Upper lobe of left lung (tissue), 6 donors: ENCODE data around the gene FUT9. TPM values are rescaled to one million over a fixed set of nuclear protein-coding genes. Genes with fewer than 3 reads are reported as not detected.
A peak's percentile ranks its signal among the peaks of the same experiment; 100 is the strongest.
"Not testable (repeated sequence)": the region's sequence is repeated elsewhere in the genome, so short reads cannot be mapped to it uniquely, and the experiment has no call there.

Experiments
- ATAC-seq, 2 donors: fragments of 200-7000 bp; cut with Tn5 transposase; one replicate each; pipeline ENCODE4 v1.9.1; 2022; ENCODE audit warnings: mild to moderate bottlenecking in 2 of 2, moderate library complexity in 2 of 2; ENCODE audit not compliant: low FRiP score in 2 of 2
- DNase-seq, 2 donors: peaks; one replicate each; pipeline ENCODE4 v3.0.0-alpha.2; 2019 to 2020
- H3K27ac ChIP-seq, 4 donors: fragments of 200-600 bp; sonication (generic); one replicate each; pipeline ENCODE4 v1.5.1; 2016 to 2019
- H3K27me3 ChIP-seq, 4 donors: fragments of 200-600 bp; sonication (generic); one replicate each; pipeline ENCODE4 v1.5.1; 2017 to 2019
- H3K36me3 ChIP-seq, 4 donors: fragments of 200-600 bp; sonication (generic); one replicate each; pipeline ENCODE4 v1.5.1; 2016 to 2019
- H3K4me1 ChIP-seq, 4 donors: fragments of 200-600 bp; sonication (generic); one replicate each; pipeline ENCODE4 v1.5.1; 2018 to 2019
- H3K4me3 ChIP-seq, 4 donors: fragments of 200-600 bp; sonication (generic); one replicate each; pipeline ENCODE4 v1.5.1; 2017 to 2019; ENCODE audit warnings: mild to moderate bottlenecking in 2 of 4, moderate library complexity in 1 of 4
- H3K9me3 ChIP-seq, 4 donors: fragments of 200-600 bp; sonication (generic); one replicate each; pipeline ENCODE4 v1.5.1; 2018 to 2019
- CTCF ChIP-seq, 6 experiments: fragments of 450-650 bp in 4 of 6; fragments of 200-600 bp in 2 of 6; sonication (generic) in 2 of 6; IDR thresholded peaks; one replicate each; pipeline ENCODE4 v1.5.1; 2016 to 2019; ENCODE audit warnings: antibody characterized with exemption in 6 of 6
- EP300 ChIP-seq, 4 donors: sonication (generic); formaldehyde crosslinking; IDR thresholded peaks; one replicate each; pipeline ENCODE4 v1.5.1; 2017; ENCODE audit warnings: antibody characterized with exemption in 4 of 4, control low read depth in 2 of 4
- POLR2A ChIP-seq, 4 donors: fragments of 450-650 bp; IDR thresholded peaks; one replicate each; pipeline ENCODE4 v1.5.1; 2016 to 2017; ENCODE audit warnings: antibody characterized with exemption in 4 of 4, mild to moderate bottlenecking in 2 of 4
- POLR2AphosphoS5 ChIP-seq, 2 donors: sonication (generic); formaldehyde crosslinking; IDR thresholded peaks; one replicate each; pipeline ENCODE4 v1.5.1; 2017; ENCODE audit warnings: antibody characterized with exemption in 2 of 2
- WGBS, 2 donors: methylation state at CpG; one replicate each; pipeline ENCODE4 v1.1.5; 2017 to 2018; 5-methylcytosine and 5-hydroxymethylcytosine counted together
- total RNA-seq, 6 donors: library from RNA; depleted of rRNA in 4 of 6; stranded (reverse); fragments of >200 nt in 4 of 6; gene quantifications; one replicate each; pipeline versions ENCODE4 v1.1.0 to v1.2.1, GENCODE V29; 2016 to 2021
- donor health status: DM: no; HTN: no; CAD: no; lungs with moderate emphysema.
- donor health status: DM: no; HTN: yes; CAD: no; lungs with severe emphysema.

Gene FUT9
- total RNA-seq, 6 donors from 2014 or later: not detected

- Histone ChIP-seq H3K9me3 (no peaks in the 10 kb centered on the region), H3K36me3 (no peaks in the 10 kb centered on the region), H3K4me1 (no peaks in the 10 kb centered on the region), H3K27ac (no peak overlapping the region), H3K27me3 (no peaks in the 10 kb centered on the region), H3K4me3 (no peak overlapping the region)
- DNase-seq (no peak), ATAC-seq (no peak)
- no peak for TF ChIP-seq EP300 (IDR thresholded peaks at IDR 0.05)
- WGBS, 2 donors: 42 to 44% methylated on average over 3 of the region's 3 CpGs
Observed at GRCh38 chr6:96236471-96236870, 220.7 kb downstream of the FUT9 start.

- Histone ChIP-seq H3K36me3 (no peaks in the 10 kb centered on the region), H3K27me3 (no peaks in the 10 kb centered on the region), H3K4me3 (no peak overlapping the region), H3K9me3 (no peaks in the 10 kb centered on the region), H3K4me1 (no peaks in the 10 kb centered on the region), H3K27ac (no peak overlapping the region)
- DNase-seq (no peak), ATAC-seq (peak in 1 of 2 donors; percentile 68)
- TF ChIP-seq CTCF (IDR thresholded peaks at IDR 0.05) (no peak), EP300 (IDR thresholded peaks at IDR 0.05) (no peak), POLR2A (IDR thresholded peaks at IDR 0.05) (no peak), POLR2AphosphoS5 (IDR thresholded peaks at IDR 0.05) (no peak)
- 40 to 42% methylated on average over 3 of the region's 3 CpGs for WGBS, 2 donors
Observed at GRCh38 chr6:96237638-96238347, 222.0 kb downstream of the FUT9 start.

- TF ChIP-seq POLR2A (IDR thresholded peaks at IDR 0.05) (no peak), EP300 (IDR thresholded peaks at IDR 0.05) (no peak), POLR2AphosphoS5 (IDR thresholded peaks at IDR 0.05) (no peak), CTCF (IDR thresholded peaks at IDR 0.05) (no peak)
- no peaks in the 10 kb centered on the region for H3K27me3 ChIP-seq
- H3K27ac ChIP-seq: no peak overlapping the region
- ATAC-seq (no peak), DNase-seq (no peak)
- no peaks in the 10 kb centered on the region for H3K36me3 ChIP-seq
- H3K4me1 ChIP-seq: no peaks in the 10 kb centered on the region
- H3K9me3 ChIP-seq: no peaks in the 10 kb centered on the region
- no peak overlapping the region for H3K4me3 ChIP-seq
- WGBS, 2 donors: 49 to 51% methylated on average over 2 of the region's 2 CpGs
Observed at GRCh38 chr6:96246563-96246962, 230.8 kb downstream of the FUT9 start.

GRCh38 chr6:96249755-96250154 lies 234.0 kb downstream of the FUT9 start:
- Histone ChIP-seq H3K4me1 (no peaks in the 10 kb centered on the region), H3K36me3 (no peaks in the 10 kb centered on the region), H3K4me3 (no peak overlapping the region), H3K27me3 (no peaks in the 10 kb centered on the region), H3K9me3 (no peaks in the 10 kb centered on the region), H3K27ac (no peak overlapping the region)
- TF ChIP-seq EP300 (IDR thresholded peaks at IDR 0.05): no peak
- no peak for TF ChIP-seq CTCF (IDR thresholded peaks at IDR 0.05)
- TF ChIP-seq POLR2A (IDR thresholded peaks at IDR 0.05): no peak
- no peak for TF ChIP-seq POLR2AphosphoS5 (IDR thresholded peaks at IDR 0.05)
- no peak for DNase-seq
- ATAC-seq: no peak
- 85 to 86% methylated on average over 1 of the region's 1 CpG for WGBS, 2 donors

GRCh38 chr6:96257751-96258150 lies 242.0 kb downstream of the FUT9 start:
- ATAC-seq (no peak), DNase-seq (no peak)
- Histone ChIP-seq H3K4me3 (no peak overlapping the region), H3K36me3 (no peaks in the 10 kb centered on the region), H3K9me3 (no peaks in the 10 kb centered on the region), H3K4me1 (no peaks in the 10 kb centered on the region), H3K27me3 (no peaks in the 10 kb centered on the region), H3K27ac (no peak overlapping the region)
- 72 to 89% methylated on average over 1 of the region's 1 CpG for WGBS, 2 donors
- TF ChIP-seq CTCF (IDR thresholded peaks at IDR 0.05) (no peak), POLR2AphosphoS5 (IDR thresholded peaks at IDR 0.05) (no peak), POLR2A (IDR thresholded peaks at IDR 0.05) (no peak), EP300 (IDR thresholded peaks at IDR 0.05) (no peak)

GRCh38 chr6:96260787-96261430 lies 245.1 kb downstream of the FUT9 start:
- WGBS, 2 donors: 95 to 100% methylated on average over 9 to 27 of the region's 37 CpGs
- H3K4me1 ChIP-seq, H3K36me3 ChIP-seq, H3K27me3 ChIP-seq, H3K27ac ChIP-seq, ATAC-seq, H3K9me3 ChIP-seq, H3K4me3 ChIP-seq: not testable (repeated sequence)
- peak in 1 of 2 donors; percentile 75 for DNase-seq
